Retina (tissue), 1 donor: Measurements from ENCODE around the gene CEBPE.
"Not testable (repeated sequence)": the region's sequence is repeated elsewhere in the genome, so short reads cannot be mapped to it uniquely, and the experiment has no call there.

Source experiments
- DNase-seq: peaks from one replicate; pipeline ENCODE4 v3.0.0-alpha.2; 2016

The CEBPE gene

GRCh38 chr14:23120541-23121251 lies 1.6 kb upstream of the CEBPE start:
- DNase-seq: peak; percentile 86

GRCh38 chr14:23119363-23120327 lies 590 bp upstream of the CEBPE start:
- DNase-seq: no peak

- no peak for DNase-seq
Measured at GRCh38 chr14:23117371-23118020, 1.6 kb downstream of the CEBPE start.

- no peak for DNase-seq
Measured at GRCh38 chr14:23115918-23116317, 3.1 kb downstream of the CEBPE start.

- DNase-seq: no peak
Measured at GRCh38 chr14:23115039-23115731, 3.9 kb downstream of the CEBPE start.

GRCh38 chr14:23114669-23115038 lies 4.4 kb downstream of the CEBPE start:
- no peak for DNase-seq

DNA sequence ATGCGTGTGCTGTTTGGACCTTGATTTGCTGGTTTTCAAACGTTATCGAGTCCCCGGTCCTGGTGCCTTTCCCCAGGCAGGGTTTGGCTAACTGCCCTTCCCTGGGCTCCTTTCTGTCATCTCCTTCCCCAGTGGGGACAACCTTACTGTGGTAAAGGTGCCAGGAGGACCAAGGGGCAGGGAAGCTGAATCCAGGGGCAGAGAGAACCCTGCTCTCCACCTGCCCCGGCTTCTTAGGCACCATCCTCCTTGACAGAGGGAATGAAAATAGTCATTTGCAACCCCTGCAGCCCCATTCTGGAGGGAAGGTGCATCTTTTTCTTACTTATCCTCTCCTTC lies 5.0 kb downstream of the CEBPE start:
- no peak for DNase-seq

- peak; percentile 46 for DNase-seq
Measured at GRCh38 chr14:23113431-23114119, 5.5 kb downstream of the CEBPE start.

DNA sequence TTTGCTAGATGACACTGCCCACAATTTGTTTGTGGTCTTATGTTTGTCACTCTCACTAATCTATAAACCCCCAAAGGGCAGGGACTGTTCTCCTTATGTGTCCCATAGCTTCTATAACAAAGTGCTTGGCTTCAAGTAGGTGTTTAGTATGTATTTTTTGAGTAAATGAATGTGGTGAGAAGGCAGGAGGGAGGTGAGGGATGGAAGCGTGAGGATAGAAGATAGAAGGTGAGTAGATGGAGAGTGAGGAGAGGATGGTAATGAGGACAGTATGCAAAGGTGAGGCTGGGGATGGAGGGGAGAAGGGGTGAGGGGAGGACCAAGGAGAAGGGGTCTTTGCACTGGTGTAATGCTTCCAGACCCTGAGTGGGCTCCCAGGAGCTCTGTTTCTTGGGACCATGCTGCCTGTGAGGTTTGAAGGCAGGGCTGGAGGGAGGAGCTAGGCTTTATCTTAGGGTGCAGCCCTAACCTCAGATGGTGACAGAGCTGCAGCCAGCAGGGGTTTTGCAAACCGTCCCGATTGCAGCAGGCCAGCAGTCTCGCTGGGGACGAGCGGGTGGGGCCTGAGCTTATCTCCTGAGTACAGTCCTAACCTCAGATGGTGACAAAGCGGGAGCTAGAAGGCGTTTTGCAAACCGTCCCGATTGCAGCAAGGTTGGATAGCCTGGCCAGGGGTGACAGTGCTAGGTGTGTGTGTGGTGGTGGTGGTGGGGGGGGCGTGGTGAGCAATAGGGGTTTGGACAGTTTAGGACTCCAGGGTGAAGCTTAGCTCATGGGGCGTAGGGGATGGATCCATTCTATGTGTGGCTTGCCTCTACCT lies 6.5 kb downstream of the CEBPE start:
- no peak for DNase-seq

- DNase-seq: no peak
Measured at GRCh38 chr14:23110579-23111365, 8.3 kb downstream of the CEBPE start.

GRCh38 chr14:23109769-23110168 lies 9.3 kb downstream of the CEBPE start:
- no peak for DNase-seq

DNA sequence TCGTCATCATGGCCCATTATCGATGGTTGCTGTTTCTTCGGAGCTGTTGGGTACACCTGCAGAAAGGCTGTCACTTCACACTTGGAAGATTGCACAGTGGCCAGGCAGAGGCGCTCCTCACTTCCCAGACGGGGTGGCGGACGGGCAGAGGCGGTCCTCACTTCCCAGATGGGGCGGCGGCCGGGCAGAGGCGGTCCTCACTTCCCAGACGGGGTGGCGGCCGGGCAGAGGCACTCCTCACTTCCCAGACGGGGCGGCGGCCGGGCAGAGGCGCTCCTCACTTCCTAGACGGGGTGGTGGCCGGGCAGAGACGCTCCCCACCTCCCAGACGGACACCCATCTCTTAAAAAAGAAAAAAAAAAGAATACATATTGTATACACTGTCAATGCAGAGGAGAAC lies 10.9 kb downstream of the CEBPE start:
- DNase-seq: not testable (repeated sequence)

DNA sequence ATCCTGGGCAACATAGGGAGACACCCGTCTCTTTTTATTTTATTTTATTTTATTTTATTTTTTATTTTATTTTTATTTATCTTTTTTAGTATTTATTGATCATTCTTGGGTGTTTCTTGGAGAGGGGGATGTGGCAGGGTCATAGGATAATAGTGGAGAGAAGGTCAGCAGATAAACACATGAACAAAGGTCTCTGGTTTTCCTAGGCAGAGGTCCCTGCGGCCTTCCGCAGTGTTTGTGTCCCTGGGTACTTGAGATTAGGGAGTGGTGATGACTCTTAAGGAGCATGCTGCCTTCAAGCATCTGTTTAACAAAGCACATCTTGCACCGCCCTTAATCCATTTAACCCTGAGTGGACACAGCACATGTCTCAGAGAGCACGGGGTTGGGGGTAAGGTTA lies 11.4 kb downstream of the CEBPE start:
- not testable (repeated sequence) for DNase-seq

DNA sequence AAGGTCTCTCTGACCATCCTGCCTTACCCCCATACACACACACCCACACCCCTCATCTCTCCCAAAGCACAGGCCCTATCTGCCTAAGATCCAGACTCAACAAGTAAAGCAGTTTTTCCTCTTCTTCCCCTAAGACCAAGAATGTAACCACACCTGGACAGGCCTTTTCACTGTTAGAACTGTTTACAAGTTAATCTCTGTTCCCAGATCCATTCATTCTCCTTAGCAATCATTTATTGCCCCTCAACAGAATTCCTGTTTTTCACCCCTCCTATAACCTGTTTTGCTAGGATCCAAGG lies 12.4 kb downstream of the CEBPE start:
- DNase-seq: no peak

DNA sequence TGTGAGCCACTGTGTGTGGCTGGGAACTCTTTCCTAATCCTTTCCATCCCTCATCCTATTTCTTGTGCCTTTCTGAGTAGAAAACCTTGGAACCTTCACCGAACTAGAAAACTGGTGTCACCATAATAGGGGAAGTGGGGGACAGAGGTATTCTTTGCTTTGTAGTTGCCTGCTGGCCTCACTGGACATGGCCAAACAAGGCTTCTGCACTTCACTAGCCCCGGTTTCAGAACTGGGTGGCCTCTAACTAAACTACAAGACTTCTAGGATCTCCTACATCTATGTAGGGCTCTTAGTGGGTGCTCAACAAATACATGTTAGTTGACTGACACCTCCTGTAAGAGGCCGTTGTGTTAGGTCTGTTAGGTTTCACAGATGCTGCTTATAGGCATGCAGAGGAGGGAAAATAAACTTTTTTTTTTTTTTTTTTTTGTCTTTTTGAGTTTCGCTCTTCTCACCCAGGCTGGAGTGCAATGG lies 13.7 kb downstream of the CEBPE start:
- no peak for DNase-seq

- no peak for DNase-seq
Measured at GRCh38 chr14:23104591-23105347, 14.3 kb downstream of the CEBPE start, which contains the start of gene CIROP. Gene CIROP, minus strand, starts transcription at chr14:23104989. Its CDS starts 69 bp downstream, at chr14:23104920.

DNA sequence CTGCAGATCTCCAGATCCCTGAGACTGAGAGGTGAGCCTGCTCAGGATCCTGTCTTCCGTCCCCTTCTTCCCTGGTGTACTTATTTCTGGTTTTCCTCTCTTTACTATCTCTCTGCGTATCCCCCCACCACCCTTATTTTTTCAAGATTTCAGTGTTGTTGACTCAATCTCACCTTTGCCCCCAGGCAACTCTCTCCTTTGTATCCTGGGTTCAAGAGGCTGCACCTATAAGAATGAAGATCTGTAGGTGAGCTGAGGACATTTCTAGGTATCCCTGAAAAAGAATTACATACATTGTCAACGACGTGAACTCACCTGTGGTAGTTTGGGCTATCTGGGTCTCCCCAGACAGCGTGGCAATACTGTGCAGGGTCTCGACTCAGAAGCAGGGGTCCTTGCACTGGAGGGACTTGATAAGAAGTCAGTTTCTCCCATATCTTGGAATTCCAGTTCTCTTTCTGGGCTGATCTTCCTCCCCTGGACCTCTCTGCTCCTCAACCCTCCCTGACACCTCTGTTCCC lies 14.9 kb downstream of the CEBPE start:
- DNase-seq: no peak

- DNase-seq: no peak
Measured at GRCh38 chr14:23103581-23103980, 15.5 kb downstream of the CEBPE start.

DNA sequence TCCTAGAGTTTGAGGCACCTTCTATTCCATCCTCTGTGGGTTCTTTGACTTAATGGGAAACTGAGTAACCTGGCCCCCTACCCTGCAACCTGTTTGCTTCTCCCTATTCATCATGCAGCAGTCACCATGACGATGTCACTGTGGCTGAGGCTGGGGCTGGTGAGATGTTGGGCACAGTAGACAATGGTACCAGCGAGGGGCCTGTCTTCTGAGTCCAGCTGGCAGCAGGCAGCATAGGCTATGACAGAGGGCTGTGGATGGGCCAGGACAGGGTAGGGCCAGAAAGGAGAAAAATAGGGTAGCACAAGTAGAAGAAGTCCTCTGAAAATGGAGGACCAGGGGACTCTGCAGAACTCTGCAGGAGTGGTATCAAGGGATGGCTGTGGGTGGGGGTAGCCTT lies 16.3 kb downstream of the CEBPE start:
- no peak for DNase-seq
